Gastrocnemius medialis (tissue), 4 donors: ENCODE data around the gene NLGN4Y. TPM values are rescaled to one million over a fixed set of nuclear protein-coding genes. Genes with fewer than 3 reads are reported as not detected.
A peak's percentile ranks its signal among the peaks of the same experiment; 100 is the strongest.

Experiments used
- ATAC-seq, 2 donors: fragments of 150-250 bp; one replicate each; pipeline ENCODE4 v1.9.1; 2016
- DNase-seq, 2 donors: peaks; one replicate each; pipeline ENCODE4 v3.0.0-alpha.2; 2019
- H3K27ac ChIP-seq, 4 donors: fragments of 200-600 bp; sonication (generic); 1 replicate in 1 of 4; 2 replicates in 3 of 4; pipeline ENCODE4 v1.5.1; 2016 to 2018; ENCODE audit warnings: mild to moderate bottlenecking in 2 of 4, moderate library complexity in 1 of 4
- H3K27me3 ChIP-seq, 3 donors: fragments of 200-600 bp; sonication (generic) in 2 of 3; 1 replicate in 1 of 3; 2 replicates in 2 of 3; pipeline versions ENCODE4 v1.5.1 to v1.6.0; 2016 to 2019; ENCODE audit warnings: mild to moderate bottlenecking in 1 of 3, moderate library complexity in 1 of 3
- H3K36me3 ChIP-seq, 2 donors: fragments of 200-600 bp; sonication (generic) in 1 of 2; one replicate each; pipeline ENCODE4 v1.5.1; 2017 to 2018
- H3K4me1 ChIP-seq, 2 donors: fragments of 200-600 bp; sonication (generic) in 1 of 2; one replicate each; pipeline ENCODE4 v1.5.1; 2016 to 2017; ENCODE audit warnings: mild to moderate bottlenecking in 2 of 2
- H3K4me3 ChIP-seq, 4 donors: fragments of 200-600 bp; sonication (generic) in 3 of 4; 1 replicate in 1 of 4; 2 replicates in 3 of 4; pipeline ENCODE4 v1.5.1; 2016 to 2019; ENCODE audit warnings: mild to moderate bottlenecking in 2 of 4
- H3K9me3 ChIP-seq, 3 donors: fragments of 200-600 bp; sonication (generic) in 2 of 3; 1 replicate in 1 of 3; 2 replicates in 2 of 3; pipeline ENCODE4 v1.5.1; 2016 to 2019
- POLR2A ChIP-seq, 2 donors: fragments of 450-650 bp; IDR thresholded peaks; one replicate each; pipeline ENCODE4 v1.6.1; 2017; ENCODE audit warnings: antibody characterized with exemption in 2 of 2, mild to moderate bottlenecking in 2 of 2, moderate library complexity in 2 of 2
- in situ Hi-C, 4 donors: fragments of 200-750 bp; cut with MboI; loops; one replicate each; pipeline versions ENCODE4 v1.15.0 to v1.8.0; 2017; ENCODE audit warnings: low sequenced_read_pairs in 4 of 4
- intact Hi-C: fragments of 100-400 bp; cut with DNase I; formaldehyde crosslinking; loops from one replicate; pipeline ENCODE4 v1.15.1; 2023; ENCODE audit warnings: low total_unique reads
- total RNA-seq, 4 donors: library from RNA; depleted of rRNA; stranded (reverse); fragments of >200 nt; gene quantifications; one replicate each; pipeline versions ENCODE4 v1.1.0 to v1.2.3, GENCODE V29; 2016
- TF ChIP-seq, protein P1 (sequence below), 5 experiments: fragments of 450-650 bp in 3 of 5; fragments of 200-600 bp in 2 of 5; sonication (generic) in 2 of 5; IDR thresholded peaks in 4 of 5; conservative IDR thresholded peaks in 1 of 5; 1 replicate in 4 of 5; 2 replicates in 1 of 5; pipeline ENCODE4 v1.5.1; 2016 to 2019; ENCODE audit warnings: antibody characterized with exemption in 5 of 5, mild to moderate bottlenecking in 3 of 5, moderate library complexity in 3 of 5

The NLGN4Y gene
- 10 to 100 TPM in 1 of 4 donors, 1 to 10 TPM in 1, not detected in 2; 9.6 to 24.3 TPM for total RNA-seq

- Histone ChIP-seq H3K27me3 (no peaks in the 10 kb centered on the region), H3K4me1 (no peaks in the 10 kb centered on the region), H3K9me3 (no peaks in the 10 kb centered on the region), H3K4me3 (peak within 1 kb of the TSS in 2 of 4 donors; percentile 34 to 39), H3K27ac (peak within 1 kb of the TSS in 2 of 4 donors; percentile 22 to 23), H3K36me3 (no peaks in the 10 kb centered on the region)
- intact Hi-C loops (no loop called here), in situ Hi-C loops (loop anchor here in 1 of 4 donors (25.0 kb wide), 1 partner anchor 88 kb away; no protein-coding TSS in a partner anchor)
- ATAC-seq = no peak
- TF ChIP-seq POLR2A (IDR thresholded peaks at IDR 0.05) = no peak
- TF ChIP-seq, protein P1, sequence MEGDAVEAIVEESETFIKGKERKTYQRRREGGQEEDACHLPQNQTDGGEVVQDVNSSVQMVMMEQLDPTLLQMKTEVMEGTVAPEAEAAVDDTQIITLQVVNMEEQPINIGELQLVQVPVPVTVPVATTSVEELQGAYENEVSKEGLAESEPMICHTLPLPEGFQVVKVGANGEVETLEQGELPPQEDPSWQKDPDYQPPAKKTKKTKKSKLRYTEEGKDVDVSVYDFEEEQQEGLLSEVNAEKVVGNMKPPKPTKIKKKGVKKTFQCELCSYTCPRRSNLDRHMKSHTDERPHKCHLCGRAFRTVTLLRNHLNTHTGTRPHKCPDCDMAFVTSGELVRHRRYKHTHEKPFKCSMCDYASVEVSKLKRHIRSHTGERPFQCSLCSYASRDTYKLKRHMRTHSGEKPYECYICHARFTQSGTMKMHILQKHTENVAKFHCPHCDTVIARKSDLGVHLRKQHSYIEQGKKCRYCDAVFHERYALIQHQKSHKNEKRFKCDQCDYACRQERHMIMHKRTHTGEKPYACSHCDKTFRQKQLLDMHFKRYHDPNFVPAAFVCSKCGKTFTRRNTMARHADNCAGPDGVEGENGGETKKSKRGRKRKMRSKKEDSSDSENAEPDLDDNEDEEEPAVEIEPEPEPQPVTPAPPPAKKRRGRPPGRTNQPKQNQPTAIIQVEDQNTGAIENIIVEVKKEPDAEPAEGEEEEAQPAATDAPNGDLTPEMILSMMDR (IDR thresholded peaks at IDR 0.05 in 4 of 5, conservative IDR thresholded peaks at IDR 0.05 in 1 of 5) = no peak
- no peak for DNase-seq
Measured at GRCh38 chrY:14524272-14525231, at the start of gene NLGN4Y. TSS of gene NLGN4Y (plus strand) at chrY:14524529. CDS start at chrY:14622120, 97,591 bp downstream.

DNA sequence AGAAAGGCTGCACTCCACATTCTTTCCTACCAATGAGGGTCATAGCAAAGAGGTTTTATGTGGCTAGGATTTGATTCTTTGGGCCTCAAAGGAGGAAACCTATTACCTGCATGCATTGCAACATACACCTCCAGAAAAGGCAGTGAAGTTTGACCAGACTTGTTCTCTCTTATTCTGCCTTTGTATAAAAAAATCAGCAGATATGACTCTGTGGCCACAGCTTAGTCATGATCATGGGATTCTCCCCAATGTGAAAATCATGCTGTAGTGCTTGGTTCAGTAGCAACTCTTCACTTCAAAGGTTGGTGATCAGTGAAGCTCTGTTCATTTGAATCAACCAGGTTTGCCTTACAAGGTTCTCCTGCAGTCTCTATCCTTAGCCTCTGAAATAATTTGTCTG, 38.4 kb upstream of the NLGN4Y start:
- in situ Hi-C loops = no loop called here

DNA sequence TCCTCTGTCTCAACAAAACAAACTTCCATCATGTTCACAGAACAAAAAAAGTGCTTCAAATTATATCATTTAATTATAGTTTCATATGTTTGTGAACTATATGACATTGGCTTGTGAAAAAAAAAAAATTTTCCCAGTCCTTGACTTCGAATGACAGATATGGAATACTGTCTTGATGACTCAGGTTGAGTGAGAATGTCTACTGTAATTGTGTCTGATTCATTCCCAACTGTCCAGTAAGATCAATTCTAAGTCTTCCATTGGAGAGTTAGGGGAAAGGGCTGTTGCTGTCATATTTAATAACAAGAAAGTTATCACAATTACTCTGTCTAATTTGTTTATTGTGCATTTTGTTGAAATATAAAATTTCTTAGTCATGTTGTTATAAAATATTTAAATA, 34.1 kb upstream of the NLGN4Y start:
- intact Hi-C loops = no loop called here
- Histone ChIP-seq H3K4me3 (no peak overlapping the region), H3K4me1 (no peaks in the 10 kb centered on the region), H3K27ac (no peak overlapping the region), H3K36me3 (no peaks in the 10 kb centered on the region), H3K9me3 (no peaks in the 10 kb centered on the region), H3K27me3 (no peaks in the 10 kb centered on the region)
- DNase-seq (no peak), ATAC-seq (no peak)
- TF ChIP-seq, protein P1 (IDR thresholded peaks at IDR 0.05 in 4 of 5, conservative IDR thresholded peaks at IDR 0.05 in 1 of 5) = no peak
- no peak for TF ChIP-seq POLR2A (IDR thresholded peaks at IDR 0.05)
- in situ Hi-C loops = no loop called here

More for the DNA sequence above, 38.4 kb upstream of the NLGN4Y start:
- no peak for DNase-seq
- ATAC-seq = no peak
- H3K9me3 ChIP-seq = no peaks in the 10 kb centered on the region
- intact Hi-C loops = no loop called here
- no peaks in the 10 kb centered on the region for H3K36me3 ChIP-seq
- H3K4me1 ChIP-seq = no peaks in the 10 kb centered on the region
- no peak for TF ChIP-seq POLR2A (IDR thresholded peaks at IDR 0.05)
- TF ChIP-seq, protein P1 (IDR thresholded peaks at IDR 0.05 in 4 of 5, conservative IDR thresholded peaks at IDR 0.05 in 1 of 5) = no peak
- H3K27ac ChIP-seq = no peak overlapping the region
- no peak overlapping the region for H3K4me3 ChIP-seq
- no peaks in the 10 kb centered on the region for H3K27me3 ChIP-seq

- Histone ChIP-seq H3K27me3 (no peaks in the 10 kb centered on the region), H3K4me3 (no peak overlapping the region), H3K4me1 (no peaks in the 10 kb centered on the region), H3K27ac (no peak overlapping the region), H3K9me3 (no peaks in the 10 kb centered on the region), H3K36me3 (no peaks in the 10 kb centered on the region)
- intact Hi-C loops (no loop called here), in situ Hi-C loops (no loop called here)
- TF ChIP-seq, protein P1 (IDR thresholded peaks at IDR 0.05 in 4 of 5, conservative IDR thresholded peaks at IDR 0.05 in 1 of 5) = no peak
- no peak for TF ChIP-seq POLR2A (IDR thresholded peaks at IDR 0.05)
- ATAC-seq (no peak), DNase-seq (no peak)
Measured at GRCh38 chrY:14498071-14498470, 26.3 kb upstream of the NLGN4Y start.
